Measurements from ENCODE around the gene MNAT1.

DNA sequence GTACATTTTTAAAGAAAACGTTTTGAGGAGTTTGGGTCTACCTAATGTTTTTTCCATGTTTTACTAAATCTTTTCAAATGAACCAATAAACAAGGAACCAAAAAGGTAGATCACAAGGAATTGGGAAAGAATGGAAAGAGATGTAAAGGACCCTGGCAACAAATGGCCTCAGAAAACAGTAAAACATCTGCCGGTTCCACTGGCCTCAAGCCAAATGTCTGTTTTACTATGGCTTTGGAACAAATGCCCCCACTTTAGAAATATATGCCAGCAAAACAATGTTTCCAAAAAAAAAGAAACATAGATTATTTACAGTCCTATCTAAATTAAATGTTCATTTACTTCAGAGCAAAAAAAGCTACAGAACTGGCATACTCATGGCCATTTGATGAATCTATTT is 243.3 kb downstream of the MNAT1 start:
- no peak for TF ChIP-seq POLR2AphosphoS5 (IDR thresholded peaks at IDR 0.05; ENCODE audit: low read depth)
- TF ChIP-seq, protein P1, sequence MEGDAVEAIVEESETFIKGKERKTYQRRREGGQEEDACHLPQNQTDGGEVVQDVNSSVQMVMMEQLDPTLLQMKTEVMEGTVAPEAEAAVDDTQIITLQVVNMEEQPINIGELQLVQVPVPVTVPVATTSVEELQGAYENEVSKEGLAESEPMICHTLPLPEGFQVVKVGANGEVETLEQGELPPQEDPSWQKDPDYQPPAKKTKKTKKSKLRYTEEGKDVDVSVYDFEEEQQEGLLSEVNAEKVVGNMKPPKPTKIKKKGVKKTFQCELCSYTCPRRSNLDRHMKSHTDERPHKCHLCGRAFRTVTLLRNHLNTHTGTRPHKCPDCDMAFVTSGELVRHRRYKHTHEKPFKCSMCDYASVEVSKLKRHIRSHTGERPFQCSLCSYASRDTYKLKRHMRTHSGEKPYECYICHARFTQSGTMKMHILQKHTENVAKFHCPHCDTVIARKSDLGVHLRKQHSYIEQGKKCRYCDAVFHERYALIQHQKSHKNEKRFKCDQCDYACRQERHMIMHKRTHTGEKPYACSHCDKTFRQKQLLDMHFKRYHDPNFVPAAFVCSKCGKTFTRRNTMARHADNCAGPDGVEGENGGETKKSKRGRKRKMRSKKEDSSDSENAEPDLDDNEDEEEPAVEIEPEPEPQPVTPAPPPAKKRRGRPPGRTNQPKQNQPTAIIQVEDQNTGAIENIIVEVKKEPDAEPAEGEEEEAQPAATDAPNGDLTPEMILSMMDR (conservative IDR thresholded peaks at IDR 0.05; ENCODE audit: low read depth in 2 of 2): no peak
- no peak for TF ChIP-seq EZH2 (IDR thresholded peaks at IDR 0.05; ENCODE audit: low read depth, unreplicated experiment)
- TF ChIP-seq, protein P2, sequence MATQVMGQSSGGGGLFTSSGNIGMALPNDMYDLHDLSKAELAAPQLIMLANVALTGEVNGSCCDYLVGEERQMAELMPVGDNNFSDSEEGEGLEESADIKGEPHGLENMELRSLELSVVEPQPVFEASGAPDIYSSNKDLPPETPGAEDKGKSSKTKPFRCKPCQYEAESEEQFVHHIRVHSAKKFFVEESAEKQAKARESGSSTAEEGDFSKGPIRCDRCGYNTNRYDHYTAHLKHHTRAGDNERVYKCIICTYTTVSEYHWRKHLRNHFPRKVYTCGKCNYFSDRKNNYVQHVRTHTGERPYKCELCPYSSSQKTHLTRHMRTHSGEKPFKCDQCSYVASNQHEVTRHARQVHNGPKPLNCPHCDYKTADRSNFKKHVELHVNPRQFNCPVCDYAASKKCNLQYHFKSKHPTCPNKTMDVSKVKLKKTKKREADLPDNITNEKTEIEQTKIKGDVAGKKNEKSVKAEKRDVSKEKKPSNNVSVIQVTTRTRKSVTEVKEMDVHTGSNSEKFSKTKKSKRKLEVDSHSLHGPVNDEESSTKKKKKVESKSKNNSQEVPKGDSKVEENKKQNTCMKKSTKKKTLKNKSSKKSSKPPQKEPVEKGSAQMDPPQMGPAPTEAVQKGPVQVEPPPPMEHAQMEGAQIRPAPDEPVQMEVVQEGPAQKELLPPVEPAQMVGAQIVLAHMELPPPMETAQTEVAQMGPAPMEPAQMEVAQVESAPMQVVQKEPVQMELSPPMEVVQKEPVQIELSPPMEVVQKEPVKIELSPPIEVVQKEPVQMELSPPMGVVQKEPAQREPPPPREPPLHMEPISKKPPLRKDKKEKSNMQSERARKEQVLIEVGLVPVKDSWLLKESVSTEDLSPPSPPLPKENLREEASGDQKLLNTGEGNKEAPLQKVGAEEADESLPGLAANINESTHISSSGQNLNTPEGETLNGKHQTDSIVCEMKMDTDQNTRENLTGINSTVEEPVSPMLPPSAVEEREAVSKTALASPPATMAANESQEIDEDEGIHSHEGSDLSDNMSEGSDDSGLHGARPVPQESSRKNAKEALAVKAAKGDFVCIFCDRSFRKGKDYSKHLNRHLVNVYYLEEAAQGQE (IDR thresholded peaks at IDR 0.05; ENCODE audit: unreplicated experiment): no peak
- TF ChIP-seq CREB1 (CRISPR knock-in tag; IDR thresholded peaks at IDR 0.05; ENCODE audit: low read depth): no peak
- TF ChIP-seq EZH2phosphoT487 (IDR thresholded peaks at IDR 0.05; ENCODE audit: unreplicated experiment): no peak
- no peak for TF ChIP-seq STAT1 (IDR thresholded peaks at IDR 0.05; ENCODE audit: unreplicated experiment)
- TF ChIP-seq JUNB (IDR thresholded peaks at IDR 0.05; ENCODE audit: unreplicated experiment): no peak
- TF ChIP-seq, protein P3, sequence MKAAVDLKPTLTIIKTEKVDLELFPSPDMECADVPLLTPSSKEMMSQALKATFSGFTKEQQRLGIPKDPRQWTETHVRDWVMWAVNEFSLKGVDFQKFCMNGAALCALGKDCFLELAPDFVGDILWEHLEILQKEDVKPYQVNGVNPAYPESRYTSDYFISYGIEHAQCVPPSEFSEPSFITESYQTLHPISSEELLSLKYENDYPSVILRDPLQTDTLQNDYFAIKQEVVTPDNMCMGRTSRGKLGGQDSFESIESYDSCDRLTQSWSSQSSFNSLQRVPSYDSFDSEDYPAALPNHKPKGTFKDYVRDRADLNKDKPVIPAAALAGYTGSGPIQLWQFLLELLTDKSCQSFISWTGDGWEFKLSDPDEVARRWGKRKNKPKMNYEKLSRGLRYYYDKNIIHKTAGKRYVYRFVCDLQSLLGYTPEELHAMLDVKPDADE (IDR thresholded peaks at IDR 0.05): no peak
- TF ChIP-seq ZNF331 (CRISPR knock-in tag; IDR thresholded peaks at IDR 0.05; ENCODE audit: low read depth): no peak
- TF ChIP-seq NANOG (IDR thresholded peaks at IDR 0.05; ENCODE audit: borderline replicate concordance): no peak
- TF ChIP-seq ZNF114 (CRISPR knock-in tag; IDR thresholded peaks at IDR 0.05): no peak
